Stimulated activated CD4-positive, alpha-beta T cell treated with anti-CD3 and anti-CD28 coated beads, Interleukin-12 subunit alpha, Interleukin-12 subunit beta, amount 100 ng/mL, for 4 hours (primary cell): Measurements from ENCODE around the gene RBM3.
"Not testable (repeated sequence)": the region's sequence is repeated elsewhere in the genome, so short reads cannot be mapped to it uniquely, and the experiment has no call there.

Source experiments
- DNase-seq: peaks from one replicate; pipeline ENCODE4 v3.0.0-alpha.2; 2020

RBM3 gene

GRCh38 chrX:48574270-48575266 lies at the start of gene RBM3:
TSS of gene RBM3 (plus strand) at chrX:48574484. CDS start at chrX:48575181, 697 bp downstream.
- DNase-seq, result peak; percentile 82

- not testable (repeated sequence) for DNase-seq
Observed at GRCh38 chrX:48525853-48526252, 48.4 kb upstream of the RBM3 start.

GRCh38 chrX:48530736-48531135 lies 43.5 kb upstream of the RBM3 start:
- DNase-seq, result no peak

- DNase-seq, result no peak
Observed at GRCh38 chrX:48531358-48531959, 42.8 kb upstream of the RBM3 start.

GRCh38 chrX:48532161-48532560 lies 42.1 kb upstream of the RBM3 start:
- DNase-seq, result no peak

GRCh38 chrX:48533165-48533564 lies 41.1 kb upstream of the RBM3 start:
- DNase-seq, result no peak

GRCh38 chrX:48538641-48539344 lies 35.5 kb upstream of the RBM3 start:
- no peak for DNase-seq

GRCh38 chrX:48539345-48540027 lies 34.8 kb upstream of the RBM3 start, which contains the start of gene TBC1D25:
TSS of gene TBC1D25 (plus strand) at chrX:48539714. CDS start at chrX:48539798, 84 bp downstream.
- DNase-seq, result peak; percentile 93

- DNase-seq, result peak; percentile 49
Observed at GRCh38 chrX:48540028-48540375, 34.3 kb upstream of the RBM3 start.

GRCh38 chrX:48540480-48540879 lies 33.8 kb upstream of the RBM3 start:
- DNase-seq, result no peak

GRCh38 chrX:48541140-48541814 lies 33.0 kb upstream of the RBM3 start:
- no peak for DNase-seq

- DNase-seq, result no peak
Observed at GRCh38 chrX:48548871-48549270, 25.4 kb upstream of the RBM3 start.

GRCh38 chrX:48555731-48556325 lies 18.5 kb upstream of the RBM3 start:
- DNase-seq, result not testable (repeated sequence)

GRCh38 chrX:48558271-48558670 lies 16.0 kb upstream of the RBM3 start:
- DNase-seq, result no peak

- DNase-seq, result no peak
Observed at GRCh38 chrX:48559636-48560035, 14.6 kb upstream of the RBM3 start.

GRCh38 chrX:48560056-48560455 lies 14.2 kb upstream of the RBM3 start:
- no peak for DNase-seq

- DNase-seq, result no peak
Observed at GRCh38 chrX:48560681-48561080, 13.6 kb upstream of the RBM3 start.

GRCh38 chrX:48569958-48570357 lies 4.3 kb upstream of the RBM3 start:
- DNase-seq, result no peak

GRCh38 chrX:48573690-48574269 lies 504 bp upstream of the RBM3 start:
- DNase-seq, result no peak

GRCh38 chrX:48575642-48576041 lies 1.4 kb downstream of the RBM3 start:
- DNase-seq, result no peak

- DNase-seq, result no peak
Observed at GRCh38 chrX:48576108-48576507, 1.8 kb downstream of the RBM3 start.
